Lung microvascular endothelial cell (primary cell): ENCODE measurements around the gene PPM1D. TPM values are rescaled to one million over a fixed set of nuclear protein-coding genes. Genes with fewer than 3 reads are reported as not detected.

Source experiments
- DNase-seq, 2 donors: peaks; one replicate each; pipeline versions ENCODE4 v3.0.0 to v3.0.0-alpha.2; 2010; ENCODE audit warnings: low read depth in 2 of 2
- total RNA-seq: library from RNA; depleted of rRNA; stranded (reverse); fragments of >200 nt; gene quantifications from 2 replicates; pipeline ENCODE4 v1.2.1, GENCODE V29; 2014

PPM1D gene
- total RNA-seq, 1 donor from 2014 or later = 24.2 TPM

GRCh38 chr17:60618854-60619526 is 19.0 kb downstream of the PPM1D start:
- DNase-seq = peak in 1 of 2 donors; percentile 32

GRCh38 chr17:60622961-60623360 is 23.0 kb downstream of the PPM1D start:
- DNase-seq = no peak

DNA sequence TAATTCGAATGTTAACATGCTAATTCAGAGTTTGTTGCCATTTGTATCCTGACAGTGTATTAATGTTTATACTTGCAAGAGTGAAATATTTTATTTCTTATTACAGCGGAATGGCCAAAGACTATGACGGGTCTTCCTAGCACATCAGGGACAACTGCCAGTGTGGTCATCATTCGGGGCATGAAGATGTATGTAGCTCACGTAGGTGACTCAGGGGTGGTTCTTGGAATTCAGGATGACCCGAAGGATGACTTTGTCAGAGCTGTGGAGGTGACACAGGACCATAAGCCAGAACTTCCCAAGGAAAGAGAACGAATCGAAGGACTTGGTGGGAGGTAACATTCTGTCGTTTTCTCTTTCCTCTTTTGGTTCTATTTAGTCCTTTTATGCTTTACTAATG is 23.4 kb downstream of the PPM1D start:
- no peak for DNase-seq

DNA sequence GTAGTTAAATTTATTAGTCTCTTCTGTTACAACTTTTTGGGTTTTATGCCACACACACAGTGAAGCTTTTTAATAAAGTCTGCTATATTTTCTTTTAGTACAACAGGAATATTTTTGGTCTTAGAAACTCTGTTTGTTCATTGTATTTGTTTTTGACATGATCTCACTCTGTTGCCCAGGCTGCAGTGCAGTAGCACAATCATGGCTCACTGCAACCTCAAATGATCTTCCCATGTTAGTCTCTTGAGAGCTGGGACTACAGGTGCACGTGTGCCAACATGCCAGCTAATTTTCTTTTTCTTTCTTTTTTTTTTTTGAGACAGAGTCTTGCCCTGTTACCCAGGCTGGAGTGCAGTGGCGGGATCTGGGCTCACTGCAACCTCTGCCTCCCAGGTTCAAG is 27.1 kb downstream of the PPM1D start:
- no peak for DNase-seq

DNA sequence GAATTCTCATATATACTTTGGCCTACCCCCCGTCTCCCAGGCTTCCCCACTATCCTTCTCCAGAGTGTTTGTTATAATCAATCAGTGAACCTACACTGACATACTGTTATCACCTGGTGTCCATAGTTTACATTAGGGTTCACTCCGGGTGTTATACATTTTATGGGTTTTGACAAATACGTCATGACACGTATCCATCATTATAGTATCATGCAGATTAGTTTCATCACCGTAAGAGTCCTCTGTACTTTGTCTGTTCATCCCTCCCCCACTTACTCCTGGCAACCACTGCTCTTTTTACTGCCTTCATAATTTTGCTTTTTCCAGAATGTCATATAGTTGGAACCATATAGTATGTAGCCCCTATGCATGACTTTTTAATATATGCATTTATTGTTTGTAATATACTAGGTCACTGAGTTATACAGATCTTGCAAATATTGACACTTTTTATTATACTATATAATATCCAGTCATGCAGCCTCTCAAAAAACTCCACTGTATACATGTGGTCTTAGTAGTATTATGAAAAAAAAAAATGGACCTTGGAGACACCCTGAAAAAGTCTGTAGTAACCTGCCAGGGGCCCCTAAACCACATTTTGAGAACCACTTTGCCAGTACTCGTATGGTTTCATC is 28.4 kb downstream of the PPM1D start:
- no peak for DNase-seq

GRCh38 chr17:60629120-60629519 is 29.1 kb downstream of the PPM1D start:
- no peak for DNase-seq

DNA sequence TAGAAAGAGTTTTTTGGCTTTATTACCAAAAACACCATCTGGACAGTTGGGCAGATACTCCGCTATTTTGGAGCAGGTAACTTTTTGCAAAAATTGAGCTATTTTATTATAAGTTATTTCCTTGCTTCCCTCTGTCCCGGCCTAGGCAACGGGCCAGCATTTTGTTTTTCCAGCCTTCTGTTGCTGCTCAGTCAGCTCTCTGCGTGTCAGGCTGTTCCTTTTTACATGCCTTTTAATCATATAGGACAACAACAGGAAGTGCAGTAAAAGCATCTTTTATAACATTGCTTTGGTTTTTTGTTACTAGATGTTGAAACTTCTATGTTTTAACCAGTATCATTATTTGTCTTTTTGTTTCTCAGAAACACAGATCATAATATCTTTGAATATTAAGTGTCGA is 30.4 kb downstream of the PPM1D start:
- peak; percentile 71 to 85 for DNase-seq

DNA sequence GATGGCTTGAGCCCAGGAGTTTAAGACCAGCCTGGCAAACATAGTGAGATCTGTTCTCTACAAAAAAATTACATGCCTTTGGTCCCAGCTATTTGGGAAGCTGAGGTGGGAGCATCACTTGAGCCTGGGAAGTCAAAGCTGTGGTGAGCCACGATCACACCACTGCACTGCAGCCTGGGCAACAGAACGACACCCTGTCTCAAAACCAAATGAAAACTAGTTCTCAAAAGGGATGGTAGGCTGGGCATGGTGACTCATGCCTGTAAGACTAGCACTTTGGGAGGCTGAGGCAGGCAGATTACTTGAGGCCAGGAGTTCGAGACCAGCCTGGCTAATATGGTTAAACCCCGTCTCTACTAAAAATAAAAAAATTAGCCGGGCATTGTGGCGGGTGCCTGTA is 31.1 kb downstream of the PPM1D start:
- no peak for DNase-seq

GRCh38 chr17:60637683-60638082 is 37.7 kb downstream of the PPM1D start:
- DNase-seq = no peak

GRCh38 chr17:60639019-60639330 is 39.0 kb downstream of the PPM1D start:
- DNase-seq = no peak

DNA sequence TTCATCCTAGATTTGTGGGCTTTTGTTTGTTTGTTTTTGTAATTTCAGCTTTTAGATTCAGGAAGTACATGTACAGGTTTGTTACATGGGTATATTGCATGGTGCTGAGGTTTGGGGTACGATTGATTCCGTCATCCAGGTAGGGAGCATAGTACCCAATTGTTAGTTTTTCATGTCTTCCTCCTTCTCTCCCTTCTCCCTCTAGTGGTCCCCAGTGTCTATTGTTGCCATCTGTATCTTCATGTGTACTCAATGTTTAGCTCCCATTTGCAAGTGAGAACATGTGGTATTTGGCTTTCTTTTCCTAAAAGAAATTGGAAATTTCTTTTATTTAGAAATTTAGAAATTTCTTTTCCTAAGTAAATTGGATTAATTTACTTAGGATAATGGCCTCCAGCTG is 40.5 kb downstream of the PPM1D start:
- DNase-seq = peak; percentile 25 to 35

DNA sequence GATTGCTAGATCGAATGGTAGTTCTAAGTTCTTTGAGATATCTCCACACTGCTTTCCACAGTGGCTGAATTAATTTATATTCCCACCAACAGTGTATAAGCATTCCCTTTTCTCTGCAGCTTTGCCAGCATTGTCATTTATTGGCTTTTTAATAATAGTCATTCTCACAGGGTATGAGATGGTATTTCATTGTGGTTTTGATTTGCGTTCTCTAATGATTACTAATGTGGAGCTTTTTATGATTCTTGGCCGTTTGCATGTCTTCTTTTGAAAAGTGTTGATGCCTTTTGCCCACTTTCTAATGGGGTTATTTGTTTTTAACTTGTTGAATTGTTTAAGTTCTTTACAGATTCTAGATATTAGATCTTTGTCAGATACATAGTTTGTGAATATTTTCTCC is 41.1 kb downstream of the PPM1D start:
- no peak for DNase-seq

- DNase-seq = peak; percentile 85 to 88
Measured at GRCh38 chr17:60641810-60642220, 41.8 kb downstream of the PPM1D start.

- no peak for DNase-seq
Measured at GRCh38 chr17:60645918-60646523, 46.0 kb downstream of the PPM1D start.

DNA sequence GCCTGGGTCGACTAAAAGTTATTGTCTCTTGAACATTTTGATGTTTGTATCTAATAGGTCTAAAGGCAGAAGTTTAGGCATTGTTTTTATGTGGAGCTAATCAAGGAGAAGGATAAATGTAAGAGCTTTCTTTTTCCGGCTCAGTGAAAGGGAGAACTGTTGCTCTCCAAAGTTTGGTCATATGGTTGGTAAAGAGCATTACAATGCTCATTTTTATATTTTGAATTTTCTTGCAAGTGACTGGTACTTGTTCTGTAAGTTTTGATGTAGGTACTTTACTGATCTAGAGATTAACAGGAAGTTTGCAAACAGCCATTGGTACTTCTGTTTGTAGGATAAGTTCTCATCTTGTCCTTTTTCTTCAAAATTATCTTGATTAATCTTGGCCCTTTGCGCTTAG is 46.7 kb downstream of the PPM1D start:
- no peak for DNase-seq

DNA sequence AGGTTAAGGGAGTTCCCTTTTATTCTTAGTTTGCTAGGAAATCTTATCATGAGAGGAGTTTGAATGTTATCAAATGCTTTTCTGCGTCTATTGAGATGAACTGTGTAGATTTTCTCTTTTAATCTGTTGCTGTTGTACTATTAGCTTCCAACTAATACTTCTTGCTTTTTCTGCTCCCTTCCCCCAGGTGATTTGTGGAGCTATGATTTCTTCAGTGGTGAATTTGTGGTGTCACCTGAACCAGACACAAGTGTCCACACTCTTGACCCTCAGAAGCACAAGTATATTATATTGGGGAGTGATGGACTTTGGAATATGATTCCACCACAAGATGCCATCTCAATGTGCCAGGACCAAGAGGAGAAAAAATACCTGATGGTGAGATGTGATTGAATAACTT is 47.7 kb downstream of the PPM1D start:
- no peak for DNase-seq

DNA sequence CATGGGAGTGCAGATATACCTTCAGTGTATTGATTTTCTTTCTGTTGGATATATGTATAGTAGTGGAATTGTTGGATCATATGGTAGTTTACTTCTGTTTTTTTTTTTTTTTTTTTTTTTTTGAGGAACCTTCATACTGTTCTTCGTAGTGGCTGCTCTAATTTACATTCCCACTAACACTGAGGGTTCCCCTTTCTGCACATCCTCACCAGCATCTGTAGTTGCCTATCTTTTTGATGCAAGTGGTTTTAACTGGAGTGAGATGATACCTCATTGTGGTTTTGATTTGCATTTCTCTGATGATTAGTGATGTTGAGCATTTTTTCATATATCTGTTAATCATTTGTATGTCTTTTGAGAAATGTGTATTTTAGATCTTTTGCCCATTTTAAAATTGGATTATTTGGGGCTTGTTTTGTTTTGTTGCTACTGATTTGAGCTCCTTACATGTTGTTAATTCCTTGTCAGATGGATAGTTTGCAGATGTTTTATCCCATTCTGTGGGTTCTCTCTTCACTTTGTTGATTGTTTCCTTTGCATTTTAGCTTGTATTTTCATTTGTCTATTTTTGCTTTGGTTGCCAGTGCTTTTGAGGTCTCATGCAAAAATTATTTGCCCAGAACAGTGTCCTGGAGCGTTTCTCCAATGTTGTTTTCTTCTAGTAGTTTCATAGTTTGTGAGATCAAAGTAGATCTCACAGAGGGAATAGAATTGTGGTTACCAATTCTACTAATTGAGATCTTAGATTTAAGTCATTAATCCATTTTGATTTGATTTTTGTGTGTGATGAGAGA is 52.7 kb downstream of the PPM1D start:
- DNase-seq = no peak

DNA sequence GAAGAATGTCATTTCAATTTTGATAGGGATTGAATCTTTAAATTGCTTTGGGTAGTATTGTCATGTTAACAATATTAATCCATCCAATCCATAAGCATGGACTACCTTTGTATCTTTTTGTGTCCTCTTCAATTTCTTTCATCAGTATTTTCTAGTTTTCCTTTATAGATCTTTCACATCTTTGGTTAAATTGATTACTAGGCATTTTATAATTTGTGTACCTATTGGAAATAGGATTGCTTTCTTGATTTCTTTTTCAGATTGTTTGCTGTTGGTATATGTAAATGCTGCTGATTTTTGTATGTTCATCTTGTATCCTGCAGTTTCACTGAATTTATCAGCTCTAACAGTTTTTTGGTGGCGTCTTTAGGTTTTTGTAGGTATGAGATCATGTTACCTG is 53.6 kb downstream of the PPM1D start:
- DNase-seq = no peak

- no peak for DNase-seq
Measured at GRCh38 chr17:60656499-60656898, 56.5 kb downstream of the PPM1D start.

DNA sequence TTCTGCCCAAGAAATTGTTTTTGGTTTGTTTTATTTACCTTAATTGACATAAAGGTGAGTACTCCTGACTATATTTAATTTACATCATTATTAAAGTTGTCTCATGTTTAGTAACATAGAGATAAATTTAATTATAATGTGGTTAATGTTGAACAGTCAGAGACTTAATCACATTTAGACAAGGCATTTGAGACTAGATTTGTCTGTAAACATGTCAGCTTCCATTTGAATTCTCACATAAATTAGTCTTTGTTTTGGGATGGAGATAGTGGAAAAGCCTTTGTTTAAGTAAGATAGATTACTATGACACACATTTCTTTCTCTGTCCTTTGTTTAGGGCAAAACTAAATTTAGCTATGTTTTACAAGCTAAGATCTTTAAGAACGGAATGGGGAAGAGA is 59.2 kb downstream of the PPM1D start:
- DNase-seq = no peak

GRCh38 chr17:60661489-60661888 is 61.5 kb downstream of the PPM1D start:
- no peak for DNase-seq

GRCh38 chr17:60664022-60664421 is 64.0 kb downstream of the PPM1D start:
- no peak for DNase-seq
